Prostate gland (tissue), 2 donors: Measurements from ENCODE around the gene MFF. TPM values are rescaled to one million over a fixed set of nuclear protein-coding genes. Genes with fewer than 3 reads are reported as not detected.

ENCODE experiments used
- DNase-seq: peaks from one replicate; pipeline ENCODE4 v3.0.0-alpha.2; 2019; ENCODE audit warnings: low spot score
- H3K27ac ChIP-seq, 2 donors: fragments of 200-600 bp; sonication (generic); 2 replicates each; pipeline ENCODE4 v1.5.1; 2017 to 2019
- H3K27me3 ChIP-seq: fragments of 200-600 bp; sonication (generic); replicated peaks from 2 replicates; pipeline ENCODE4 v1.5.1; 2019; ENCODE audit not compliant: insufficient read depth
- H3K36me3 ChIP-seq, 2 donors: fragments of 200-600 bp; sonication (generic); 1 replicate in 1 of 2; 2 replicates in 1 of 2; pipeline versions ENCODE4 v1.5.1 to v1.8.1; 2017 to 2019
- H3K4me1 ChIP-seq: fragments of 200-600 bp; sonication (generic); replicated peaks from 2 replicates; pipeline ENCODE4 v1.5.1; 2019
- H3K4me3 ChIP-seq, 2 donors: fragments of 200-600 bp; sonication (generic); 2 replicates each; pipeline ENCODE4 v1.5.1; 2017 to 2019
- H3K9me3 ChIP-seq: fragments of 200-600 bp; sonication (generic); 2 replicates; pipeline ENCODE4 v1.5.1; 2017
- CTCF ChIP-seq, 4 experiments: fragments of 200-600 bp in 2 of 4; fragments of 450-650 bp in 2 of 4; sonication (generic) in 2 of 4; IDR thresholded peaks; 1 replicate in 3 of 4; 2 replicates in 1 of 4; pipeline ENCODE4 v1.5.1; 2016 to 2019; ENCODE audit warnings: antibody characterized with exemption in 4 of 4, mild to moderate bottlenecking in 2 of 4, moderate library complexity in 2 of 4
- POLR2A ChIP-seq: fragments of 450-650 bp; IDR thresholded peaks from one replicate; pipeline ENCODE4 v1.6.1; 2016; ENCODE audit warnings: antibody characterized with exemption, mild to moderate bottlenecking
- POLR2AphosphoS5 ChIP-seq: sonication (generic); formaldehyde crosslinking; IDR thresholded peaks from one replicate; pipeline ENCODE4 v1.6.1; 2017; ENCODE audit warnings: antibody characterized with exemption
- WGBS: methylation state at CpG from one replicate; pipeline ENCODE4 v1.1.5; 2018; 5-methylcytosine and 5-hydroxymethylcytosine counted together
- intact Hi-C: fragments of 100-400 bp; cut with DNase I; formaldehyde crosslinking; loops from one replicate; pipeline ENCODE4 v1.14.2; 2022
- total RNA-seq, 2 donors: library from RNA; depleted of rRNA; stranded (reverse); fragments of >200 nt; gene quantifications; one replicate each; pipeline ENCODE4 v1.1.0, GENCODE V29; 2016

Gene MFF
- total RNA-seq, 2 donors from 2014 or later, result 94.7 to 180 TPM

- Histone ChIP-seq H3K27me3 (no peaks in the 10 kb centered on the region), H3K36me3 (no peaks in the 10 kb centered on the region), H3K27ac (no peak overlapping the region), H3K4me1 (no peaks in the 10 kb centered on the region), H3K9me3 (no peaks in the 10 kb centered on the region), H3K4me3 (no peak overlapping the region)
- WGBS, result 56% methylated on average over 1 of the region's 1 CpG
- intact Hi-C loops, result no loop called here
- no peak for DNase-seq
- TF ChIP-seq POLR2A (no peak), POLR2AphosphoS5 (no peak), CTCF (IDR thresholded peaks at IDR 0.05) (no peak)
Measured at GRCh38 chr2:227395556-227395955, 70.5 kb downstream of the MFF start.

GRCh38 chr2:227397562-227397961, 72.5 kb downstream of the MFF start:
- 69% methylated on average over 4 of the region's 4 CpGs for WGBS
- no peak overlapping the region for H3K4me3 ChIP-seq
- H3K4me1 ChIP-seq, result no peaks in the 10 kb centered on the region
- H3K27me3 ChIP-seq, result no peaks in the 10 kb centered on the region
- no peak overlapping the region for H3K27ac ChIP-seq
- no peaks in the 10 kb centered on the region for H3K36me3 ChIP-seq
- no peak for DNase-seq
- no peaks in the 10 kb centered on the region for H3K9me3 ChIP-seq
- TF ChIP-seq POLR2A, result no peak
- intact Hi-C loops, result no loop called here

- WGBS, result 39% methylated on average over 4 of the region's 4 CpGs
- intact Hi-C loops, result no loop called here
Measured at GRCh38 chr2:227398684-227399670, 73.9 kb downstream of the MFF start.

GRCh38 chr2:227401550-227401949, 76.5 kb downstream of the MFF start:
- DNase-seq, result no peak
- Histone ChIP-seq H3K27ac (no peak overlapping the region), H3K27me3 (no peaks in the 10 kb centered on the region), H3K4me1 (no peaks in the 10 kb centered on the region), H3K4me3 (no peak overlapping the region), H3K36me3 (no peaks in the 10 kb centered on the region), H3K9me3 (no peaks in the 10 kb centered on the region)
- WGBS, result 36% methylated on average over 2 of the region's 2 CpGs
- no peak for TF ChIP-seq POLR2AphosphoS5
- no peak for TF ChIP-seq POLR2A
- TF ChIP-seq CTCF (IDR thresholded peaks at IDR 0.05), result no peak
- intact Hi-C loops, result no loop called here

More at GRCh38 chr2:227398684-227399670, 73.9 kb downstream of the MFF start:
- Histone ChIP-seq H3K36me3 (no peaks in the 10 kb centered on the region), H3K27ac (no peak overlapping the region), H3K27me3 (no peaks in the 10 kb centered on the region), H3K4me3 (no peak overlapping the region), H3K9me3 (no peaks in the 10 kb centered on the region), H3K4me1 (no peaks in the 10 kb centered on the region)
- DNase-seq, result no peak
- TF ChIP-seq CTCF (IDR thresholded peaks at IDR 0.05) (no peak), POLR2AphosphoS5 (peak; percentile 32)

- Histone ChIP-seq H3K4me1 (no peaks in the 10 kb centered on the region), H3K9me3 (no peaks in the 10 kb centered on the region), H3K27me3 (no peaks in the 10 kb centered on the region), H3K27ac (no peak overlapping the region), H3K36me3 (no peaks in the 10 kb centered on the region), H3K4me3 (no peak overlapping the region)
- TF ChIP-seq POLR2AphosphoS5, result no peak
- TF ChIP-seq CTCF (IDR thresholded peaks at IDR 0.05), result no peak
- no peak for TF ChIP-seq POLR2A
- DNase-seq, result no peak
- intact Hi-C loops, result no loop called here
Measured at GRCh38 chr2:227402321-227402720, 77.3 kb downstream of the MFF start.
